Embryonic facial prominence (tissue), 1 donor: ENCODE measurements around the gene DNMBP.
"Not testable (repeated sequence)": the region's sequence is repeated elsewhere in the genome, so short reads cannot be mapped to it uniquely, and the experiment has no call there.

Experiments used
- DNase-seq: peaks from one replicate; pipeline ENCODE4 v3.0.0-alpha.2; 2016; ENCODE audit errors: extremely low spot score

Gene DNMBP

GRCh38 chr10:99917963-99918825 lies 91.6 kb downstream of the DNMBP start:
- peak; percentile 23 for DNase-seq

DNA sequence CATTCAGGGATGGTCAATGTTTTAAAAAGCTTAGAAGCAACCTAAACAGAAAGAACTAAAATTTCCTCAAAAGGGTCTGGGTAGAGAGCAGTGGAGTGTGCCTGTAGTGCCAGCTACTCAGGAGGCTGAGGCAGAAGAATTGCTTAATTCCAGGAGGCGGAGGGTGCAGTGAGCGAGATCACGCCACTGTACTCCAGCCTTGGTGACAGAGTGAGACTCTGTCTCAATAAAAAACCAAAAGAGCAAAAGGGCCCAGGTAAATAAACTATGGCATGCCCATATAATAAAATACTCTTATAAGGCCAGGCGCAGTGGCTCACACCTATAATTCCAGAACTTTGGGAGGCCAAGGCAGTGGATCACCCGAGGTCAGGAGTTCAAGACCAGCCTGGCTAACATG lies 93.0 kb downstream of the DNMBP start:
- no peak for DNase-seq

- no peak for DNase-seq
Measured at GRCh38 chr10:99915414-99915813, 94.3 kb downstream of the DNMBP start.

- no peak for DNase-seq
Measured at GRCh38 chr10:99914236-99914635, 95.5 kb downstream of the DNMBP start.

DNA sequence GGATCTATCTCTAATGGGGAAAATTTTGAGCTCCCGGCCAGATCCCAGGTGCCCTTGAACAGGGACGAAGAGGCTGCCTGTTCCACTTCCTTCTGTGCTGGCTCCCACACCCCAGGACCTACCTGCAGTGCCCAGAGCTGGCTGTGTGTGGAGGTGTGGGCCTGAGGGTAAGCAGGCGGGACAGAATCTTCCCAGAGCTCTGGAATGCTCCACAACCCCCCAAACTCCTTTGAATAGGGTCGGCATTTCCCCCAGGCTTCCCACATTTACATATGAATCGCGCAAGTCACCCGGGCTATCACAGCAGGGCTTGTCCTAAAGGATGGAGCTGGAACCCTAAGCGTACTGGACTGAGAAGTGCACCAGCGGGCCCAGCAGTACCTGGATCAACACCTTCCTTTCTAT lies 95.9 kb downstream of the DNMBP start:
- no peak for DNase-seq

DNA sequence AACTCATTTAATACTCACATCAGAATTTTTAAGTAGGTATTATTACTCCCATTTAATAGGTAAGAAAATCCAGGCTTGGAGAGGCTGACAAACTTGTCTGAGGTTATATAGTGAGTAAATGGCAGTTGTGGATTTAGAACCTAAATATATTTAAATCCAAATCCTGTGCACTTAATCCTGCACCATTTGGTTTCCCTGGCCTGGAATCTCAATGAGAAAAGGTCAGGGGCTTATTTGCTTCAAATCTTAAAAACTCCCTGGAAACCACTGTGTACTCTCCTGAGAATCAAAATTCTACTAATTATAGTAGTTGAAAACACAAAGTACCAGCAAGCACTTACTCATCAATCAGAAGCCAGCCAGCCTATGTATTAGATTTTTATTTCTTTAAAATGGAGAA lies 97.7 kb downstream of the DNMBP start:
- DNase-seq: no peak

DNA sequence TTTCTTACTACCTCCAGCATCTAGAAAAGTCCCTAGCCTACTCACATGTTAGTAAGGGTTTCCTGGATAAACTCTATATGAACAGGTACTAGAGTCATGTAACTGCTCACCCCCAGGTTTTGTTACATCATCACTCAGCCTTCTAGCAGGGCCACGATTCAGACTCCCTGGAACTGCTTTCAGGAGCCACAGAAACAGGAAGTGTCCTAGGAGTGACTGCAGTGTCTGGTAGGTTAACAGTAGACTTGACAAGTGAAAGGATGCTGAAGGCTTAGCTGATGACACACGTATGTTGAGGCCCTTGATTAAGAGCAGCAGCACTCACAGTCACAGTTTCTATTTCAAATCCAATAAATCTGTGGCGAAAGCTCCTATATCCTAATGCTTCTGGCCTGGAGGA lies 101.2 kb downstream of the DNMBP start:
- DNase-seq: no peak

DNA sequence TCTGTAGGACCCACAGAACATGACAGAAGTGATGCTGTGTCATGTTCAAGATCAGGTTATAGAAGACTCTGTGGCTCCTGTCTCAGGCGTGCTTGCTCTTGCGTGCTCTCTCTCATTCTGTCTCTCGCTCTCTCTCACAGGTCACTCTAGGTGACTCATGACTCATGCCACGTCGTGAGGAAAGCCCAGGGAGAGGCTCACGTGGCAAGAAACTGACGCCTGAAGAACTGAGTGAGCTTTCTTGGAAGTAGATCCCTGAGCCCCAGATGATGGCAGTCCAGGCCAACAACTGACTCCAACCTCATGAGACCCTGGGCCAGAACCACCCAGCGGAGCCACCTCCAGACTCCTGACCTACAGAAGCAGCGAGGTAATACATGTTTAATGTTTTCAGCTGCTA lies 103.3 kb downstream of the DNMBP start:
- DNase-seq: no peak

DNA sequence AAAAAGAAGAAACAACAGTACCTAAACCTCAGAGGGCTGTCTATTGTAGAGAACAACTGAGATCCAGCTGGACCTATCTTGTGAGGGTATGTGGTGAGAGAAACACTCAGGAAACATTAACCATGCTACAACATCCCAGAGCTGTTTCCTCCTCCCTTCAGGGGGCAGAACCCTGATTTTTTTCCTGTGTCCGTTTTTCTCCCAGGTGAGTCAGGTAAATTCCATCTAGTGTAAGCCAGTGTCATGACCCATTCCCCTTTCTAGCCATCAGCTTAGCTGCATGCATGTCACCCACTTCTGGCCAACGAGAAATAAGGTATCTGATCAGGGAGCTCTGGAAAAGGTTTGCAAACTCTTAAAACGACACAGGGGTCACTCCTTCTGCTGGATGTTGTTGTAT lies 103.8 kb downstream of the DNMBP start:
- no peak for DNase-seq

DNA sequence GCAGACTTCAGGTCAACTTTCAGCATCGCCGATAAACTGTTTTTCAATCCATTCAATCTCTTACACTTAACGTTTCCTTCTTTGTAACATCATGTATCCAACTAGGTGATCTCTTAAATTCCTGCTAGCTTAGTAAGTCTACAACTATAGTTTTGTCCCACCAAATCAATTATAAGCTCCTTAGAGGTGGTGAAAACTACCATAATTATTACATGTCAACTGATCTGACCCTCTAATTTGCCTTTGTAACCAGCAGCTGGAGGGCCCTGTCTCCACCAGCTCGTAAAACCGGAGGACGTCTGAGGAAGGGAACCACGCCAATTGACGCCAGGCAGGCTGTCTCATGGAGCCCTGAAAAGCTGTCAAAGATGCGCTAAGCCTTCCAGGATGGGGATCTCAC lies 113.9 kb downstream of the DNMBP start:
- no peak for DNase-seq

DNA sequence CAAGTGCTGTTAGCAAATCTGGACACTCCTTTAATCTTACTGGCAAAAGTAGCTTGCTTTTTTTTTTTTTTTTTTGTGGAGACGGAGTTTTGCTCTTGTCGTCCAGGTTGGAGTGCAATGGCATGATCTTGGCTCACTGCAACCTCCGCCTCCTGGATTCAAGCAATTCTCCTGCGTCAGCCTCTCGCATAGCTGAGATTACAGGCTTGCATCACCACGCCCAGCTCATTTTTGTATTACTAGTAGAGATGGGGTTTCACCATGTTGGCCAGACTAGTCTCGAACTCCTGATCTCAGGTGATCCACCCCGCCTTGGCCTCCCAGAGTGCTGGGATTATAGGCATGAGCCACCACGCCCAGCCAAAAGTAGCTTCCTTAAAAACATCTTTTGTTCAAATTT lies 114.7 kb downstream of the DNMBP start:
- not testable (repeated sequence) for DNase-seq

GRCh38 chr10:99894613-99895012 lies 115.1 kb downstream of the DNMBP start:
- no peak for DNase-seq

- DNase-seq: no peak
Measured at GRCh38 chr10:99888622-99889021, 121.1 kb downstream of the DNMBP start.

DNA sequence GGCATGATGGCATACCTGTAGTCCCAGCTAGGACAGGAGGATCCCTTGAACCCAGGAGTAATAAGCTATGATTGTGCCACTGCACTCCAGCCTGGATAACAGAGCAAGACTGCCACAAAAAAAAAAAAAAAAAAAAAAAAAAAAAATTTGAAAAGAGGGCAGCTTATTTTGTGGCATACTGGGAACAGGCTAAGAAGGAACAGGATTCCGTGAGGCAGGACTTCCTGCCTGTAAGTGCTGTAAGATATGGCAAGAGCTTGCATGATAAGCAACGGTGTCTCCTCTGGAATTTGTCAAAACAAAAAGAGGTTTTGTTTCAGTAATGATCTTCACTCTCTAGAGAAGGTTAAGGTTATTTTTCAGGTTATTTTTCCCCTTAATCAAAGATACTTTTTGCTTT lies 126.2 kb downstream of the DNMBP start:
- no peak for DNase-seq

GRCh38 chr10:99881371-99881770 lies 128.4 kb downstream of the DNMBP start:
- DNase-seq: no peak

GRCh38 chr10:99880080-99880835 lies 129.5 kb downstream of the DNMBP start:
- DNase-seq: no peak

DNA sequence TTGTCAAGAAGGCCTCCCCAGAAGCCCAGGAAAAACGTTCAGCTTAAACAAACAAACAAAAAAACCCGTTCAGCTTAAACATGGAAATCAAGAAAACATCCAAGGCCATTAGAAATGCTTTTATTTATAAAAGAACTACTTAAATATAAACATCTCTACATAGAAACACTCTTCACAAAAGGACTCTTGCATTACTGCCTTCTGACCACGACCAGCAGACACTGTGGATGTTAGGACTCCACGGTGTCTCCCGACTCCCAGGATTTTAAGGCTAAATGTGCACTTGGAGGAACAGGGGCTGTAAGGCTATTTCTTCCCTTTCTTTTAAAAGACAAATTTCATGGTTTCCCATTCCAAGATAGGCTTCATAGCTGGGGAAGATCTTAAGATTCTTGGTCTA lies 134.3 kb downstream of the DNMBP start:
- DNase-seq: no peak

GRCh38 chr10:99874341-99875085 lies 135.2 kb downstream of the DNMBP start:
- no peak for DNase-seq

DNA sequence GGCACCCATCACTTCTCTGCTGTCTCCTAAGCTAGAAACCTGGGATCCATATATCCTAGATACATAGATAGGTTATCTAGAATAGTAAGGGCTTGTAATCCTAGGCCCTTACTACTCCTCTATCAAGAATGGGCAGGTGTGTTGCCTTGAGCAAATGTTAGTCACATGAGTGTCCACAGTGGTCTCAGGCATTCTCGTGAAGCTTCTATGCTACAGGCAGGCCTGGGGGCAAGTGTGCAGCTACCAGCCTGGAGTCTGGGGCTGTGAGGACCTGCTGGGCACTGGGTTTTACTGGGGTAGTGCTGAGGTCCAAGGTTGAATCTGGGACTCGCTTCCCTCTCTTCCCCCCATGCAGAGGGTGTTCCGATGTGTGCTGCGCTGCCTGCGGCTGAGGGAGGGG lies 135.9 kb downstream of the DNMBP start:
- DNase-seq: no peak

- no peak for DNase-seq
Measured at GRCh38 chr10:99872367-99873162, 137.2 kb downstream of the DNMBP start.

DNA sequence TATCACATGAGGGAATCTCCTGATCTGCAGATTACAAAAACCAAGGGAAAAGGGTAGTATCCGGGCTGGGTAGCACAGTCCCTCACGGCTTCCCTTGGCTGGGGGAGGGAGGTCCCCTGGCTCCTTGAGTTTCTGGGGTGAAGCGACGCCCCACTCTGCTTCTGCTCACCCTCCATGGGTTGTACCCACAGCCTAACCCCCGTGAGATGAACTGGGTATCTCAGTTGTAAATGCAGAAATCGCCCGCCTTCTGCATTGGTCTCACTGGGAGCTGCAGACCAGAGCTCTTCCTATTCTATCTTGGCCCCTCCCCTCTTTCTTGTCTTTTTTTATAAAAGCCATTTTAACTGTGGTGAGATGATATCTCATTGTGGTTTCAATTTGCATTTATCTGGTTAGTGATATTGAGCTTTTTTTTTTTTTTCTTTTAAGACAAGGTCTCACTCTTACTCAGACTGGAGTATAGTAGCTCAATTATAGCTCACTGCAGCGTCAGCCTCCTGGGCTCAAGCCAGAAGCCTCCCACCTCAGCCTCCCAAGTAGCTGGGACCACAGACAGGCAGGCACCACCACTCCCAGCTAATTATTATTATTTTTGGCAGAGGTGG lies 139.5 kb downstream of the DNMBP start:
- DNase-seq: no peak
